DND-41 (cell line): Measurements from ENCODE around the gene WNK1.

Experiments used
- CTCF ChIP-seq: IDR thresholded peaks from 2 replicates; pipeline ENCODE4 v1.5.1; 2012; ENCODE audit warnings: borderline replicate concordance, low read length, moderate library complexity, mild to moderate bottlenecking; ENCODE audit not compliant: poor library complexity, severe bottlenecking; ENCODE audit errors: extremely low read depth
- EZH2 ChIP-seq: IDR thresholded peaks from 3 replicates; pipeline ENCODE4 v1.6.1; 2012; ENCODE audit warnings: borderline replicate concordance, low read depth, mild to moderate bottlenecking, moderate library complexity, low read length, inconsistent platforms; ENCODE audit not compliant: severe bottlenecking

GRCh38 chr12:802242-803120 lies 50.1 kb downstream of the WNK1 start:
- TF ChIP-seq CTCF, result no peak
- TF ChIP-seq EZH2, result no peak
